ENCODE measurements around the gene BLM. TPM values are rescaled to one million over a fixed set of nuclear protein-coding genes. Genes with fewer than 3 reads are reported as not detected.
A peak's percentile ranks its signal among the peaks of the same experiment; 100 is the strongest.
"Not testable (repeated sequence)": the region's sequence is repeated elsewhere in the genome, so short reads cannot be mapped to it uniquely, and the experiment has no call there.

Gene BLM
- total RNA-seq, 1 experiment from 2014 or later = 65.9 TPM

DNA sequence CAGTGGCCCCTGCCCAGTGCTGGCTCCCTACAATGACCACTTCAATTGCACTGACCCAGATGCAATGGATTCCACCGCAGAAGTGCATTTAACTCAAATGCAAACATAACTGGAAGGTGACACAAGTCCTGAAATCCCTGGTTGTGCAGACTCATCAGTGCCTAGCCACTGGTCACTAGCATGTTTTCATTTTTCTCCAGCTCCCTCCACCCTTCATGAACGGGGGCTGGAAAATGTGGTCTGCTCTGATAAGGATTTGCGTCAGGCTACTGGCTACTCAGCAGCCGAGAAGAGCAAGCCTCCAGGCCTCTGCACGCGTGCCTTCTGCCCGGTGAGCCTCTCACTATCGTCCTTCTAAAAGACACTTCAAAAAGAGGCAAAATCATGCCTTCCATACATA, 123.8 kb downstream of the BLM start:
- Histone ChIP-seq H3K36me3 (no peaks in the 10 kb centered on the region), H3K27ac (no peak overlapping the region), H3K4me1 (peaks cover 20% of the 10 kb centered on the region), H3K27me3 (no peaks in the 10 kb centered on the region), H3K9me3 (replicated peaks) (no peaks in the 10 kb centered on the region), H3K4me3 (no peak overlapping the region)
- DNase-seq = no peak

GRCh38 chr15:90844696-90845095, 127.5 kb downstream of the BLM start:
- peaks cover 10% of the 10 kb centered on the region; the same call in 1 of the 2 replicates for H3K4me1 ChIP-seq

GRCh38 chr15:90845201-90845949, 128.2 kb downstream of the BLM start:
- DNase-seq = peak; percentile 68 to 78
- Histone ChIP-seq H3K27me3 (no peaks in the 10 kb centered on the region), H3K4me1 (peaks cover 10% of the 10 kb centered on the region; the same call in 1 of the 2 replicates), H3K36me3 (no peaks in the 10 kb centered on the region), H3K4me3 (no peak overlapping the region), H3K9me3 (replicated peaks) (no peaks in the 10 kb centered on the region), H3K27ac (no peak overlapping the region)

More at GRCh38 chr15:90844696-90845095, 127.5 kb downstream of the BLM start:
- H3K36me3 ChIP-seq = no peaks in the 10 kb centered on the region
- H3K27me3 ChIP-seq = no peaks in the 10 kb centered on the region
- no peak overlapping the region for H3K27ac ChIP-seq
- DNase-seq = no peak
- no peaks in the 10 kb centered on the region for H3K9me3 ChIP-seq (replicated peaks)
- H3K4me3 ChIP-seq = no peak overlapping the region

DNA sequence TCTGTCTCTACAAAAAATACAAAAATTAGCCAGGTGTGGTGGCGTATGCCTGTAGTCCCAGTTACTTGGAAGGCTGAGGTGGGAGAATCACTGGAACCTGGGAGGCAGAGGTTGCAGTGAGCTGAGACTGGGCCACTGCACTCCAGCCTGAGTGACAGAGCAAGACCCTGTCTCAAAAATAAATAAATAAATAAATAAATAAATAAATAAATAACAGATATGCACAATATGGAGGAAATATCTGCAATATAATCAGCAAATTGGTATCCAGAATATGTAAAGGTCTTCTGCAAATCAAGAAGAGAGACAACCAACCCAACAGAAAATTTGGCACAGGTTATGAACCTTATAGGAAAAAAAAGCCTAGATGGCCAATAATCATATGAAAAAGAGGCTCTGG, 132.3 kb downstream of the BLM start:
- not testable (repeated sequence) for H3K36me3 ChIP-seq; H3K27me3 ChIP-seq; H3K9me3 ChIP-seq (replicated peaks); H3K4me1 ChIP-seq; H3K4me3 ChIP-seq; DNase-seq; H3K27ac ChIP-seq

- no peak overlapping the region for H3K4me3 ChIP-seq
- no peak overlapping the region for H3K27ac ChIP-seq
- H3K4me1 ChIP-seq = no peaks in the 10 kb centered on the region
- no peaks in the 10 kb centered on the region; the same call in 1 of the 2 replicates for H3K27me3 ChIP-seq
- no peak for DNase-seq
- H3K36me3 ChIP-seq = no peaks in the 10 kb centered on the region
- H3K9me3 ChIP-seq (replicated peaks) = no peaks in the 10 kb centered on the region
These were observed 134.0 kb downstream of the BLM start for GRCh38 chr15:90851114-90851513.

- Histone ChIP-seq H3K27ac (no peak overlapping the region), H3K4me3 (no peak overlapping the region), H3K27me3 (no peaks in the 10 kb centered on the region; the same call in 1 of the 2 replicates), H3K9me3 (replicated peaks) (no peaks in the 10 kb centered on the region), H3K36me3 (no peaks in the 10 kb centered on the region), H3K4me1 (no peaks in the 10 kb centered on the region)
- no peak for DNase-seq
These were observed 134.8 kb downstream of the BLM start for GRCh38 chr15:90851940-90852339.

GRCh38 chr15:90855139-90855538, 138.0 kb downstream of the BLM start:
- Histone ChIP-seq H3K27ac (no peak overlapping the region), H3K4me3 (no peak overlapping the region), H3K4me1 (no peaks in the 10 kb centered on the region), H3K36me3 (no peaks in the 10 kb centered on the region), H3K27me3 (no peaks in the 10 kb centered on the region; the same call in 1 of the 2 replicates), H3K9me3 (replicated peaks) (no peaks in the 10 kb centered on the region)
- DNase-seq = no peak

- DNase-seq = no peak
- Histone ChIP-seq H3K4me1 (no peaks in the 10 kb centered on the region; the same call in 1 of the 2 replicates), H3K36me3 (no peaks in the 10 kb centered on the region)
These were observed 140.2 kb downstream of the BLM start for GRCh38 chr15:90857337-90857736.

DNA sequence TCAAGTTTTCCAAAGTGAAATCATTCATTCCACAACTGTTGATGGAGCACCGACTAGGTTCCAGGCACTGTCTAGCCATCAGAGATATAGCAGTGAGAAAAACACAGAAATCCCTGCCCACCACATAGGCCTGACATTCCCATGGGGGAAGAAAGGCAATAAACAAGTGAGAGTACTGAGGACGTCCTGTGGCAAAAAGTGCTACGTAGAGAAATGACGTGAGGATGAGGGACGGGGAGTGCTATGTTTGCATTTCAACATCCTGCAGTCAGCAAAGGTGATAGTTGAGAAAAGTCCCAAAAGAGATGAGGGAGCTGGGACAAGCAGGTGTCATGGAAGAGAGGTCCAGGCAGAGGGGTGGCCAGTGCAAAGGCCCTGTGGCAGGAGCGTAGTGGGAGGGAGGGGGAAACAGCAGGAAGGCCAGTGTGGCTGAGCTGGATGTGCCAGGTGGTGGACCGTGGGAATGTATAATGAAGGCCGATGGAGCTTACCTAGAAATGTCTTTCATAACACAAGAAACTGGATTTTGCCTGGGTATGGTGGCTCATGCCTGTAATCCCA, 140.8 kb downstream of the BLM start:
- no peaks in the 10 kb centered on the region for H3K36me3 ChIP-seq
- no peaks in the 10 kb centered on the region for H3K9me3 ChIP-seq (replicated peaks)
- H3K4me3 ChIP-seq = no peak overlapping the region
- DNase-seq = no peak
- no peaks in the 10 kb centered on the region; the same call in 1 of the 2 replicates for H3K27me3 ChIP-seq
- H3K27ac ChIP-seq = no peak overlapping the region
- H3K4me1 ChIP-seq = no peaks in the 10 kb centered on the region; the same call in 1 of the 2 replicates

More at GRCh38 chr15:90857337-90857736, 140.2 kb downstream of the BLM start:
- Histone ChIP-seq H3K27me3 (no peaks in the 10 kb centered on the region; the same call in 1 of the 2 replicates), H3K27ac (no peak overlapping the region), H3K4me3 (no peak overlapping the region), H3K9me3 (replicated peaks) (no peaks in the 10 kb centered on the region)

DNA sequence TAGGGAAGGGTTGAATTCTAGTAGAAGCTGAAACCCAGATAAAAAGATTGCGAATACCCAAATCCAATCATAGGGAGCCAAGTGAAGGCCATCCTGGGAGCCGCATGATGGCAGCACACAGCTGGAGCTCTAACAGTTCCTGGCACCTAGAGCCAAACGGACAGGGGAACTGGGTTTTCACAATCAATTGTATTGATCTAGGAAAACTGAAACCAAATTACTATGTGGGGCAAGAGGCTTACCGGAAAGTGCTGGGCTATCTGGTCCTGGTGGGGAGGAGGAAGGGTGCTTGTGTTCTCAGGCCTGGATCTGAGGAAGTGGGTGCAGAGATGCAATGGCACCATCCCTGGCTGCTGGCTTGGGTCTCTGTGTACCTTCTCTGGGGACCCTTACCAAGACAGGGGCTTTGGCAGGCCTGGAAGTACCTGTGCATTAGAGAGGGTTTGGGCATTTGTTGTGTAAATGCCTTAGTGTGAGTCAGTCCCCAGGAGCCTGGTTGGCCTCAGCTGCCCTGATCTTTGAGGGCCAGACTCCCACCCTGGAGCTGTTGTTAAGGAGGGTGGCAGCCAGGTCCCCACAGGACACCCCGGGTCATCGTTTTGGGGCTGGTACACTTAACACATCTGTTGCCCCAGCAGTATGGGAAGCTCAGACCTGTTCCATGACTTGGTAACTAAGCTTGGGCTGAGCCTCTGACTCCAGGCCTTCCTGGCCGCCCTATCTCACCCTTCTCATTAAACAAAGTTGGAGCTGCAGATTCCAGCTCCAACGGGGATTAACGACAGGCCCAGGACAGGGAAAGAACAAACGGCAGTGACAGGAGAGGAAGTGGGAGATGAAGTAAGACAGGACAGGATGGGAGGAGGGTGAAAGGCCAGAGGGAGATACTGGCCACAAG, 142.3 kb downstream of the BLM start:
- Histone ChIP-seq H3K4me3 (no peak overlapping the region), H3K4me1 (no peaks in the 10 kb centered on the region; the same call in 1 of the 2 replicates), H3K27ac (no peak overlapping the region), H3K27me3 (no peaks in the 10 kb centered on the region), H3K36me3 (no peaks in the 10 kb centered on the region), H3K9me3 (replicated peaks) (no peaks in the 10 kb centered on the region)
- DNase-seq = no peak

- no peak overlapping the region for H3K27ac ChIP-seq
- H3K4me3 ChIP-seq = no peak overlapping the region
- peaks cover 5% of the 10 kb centered on the region; the same call in 1 of the 2 replicates for H3K4me1 ChIP-seq
- no peaks in the 10 kb centered on the region for H3K27me3 ChIP-seq
- no peaks in the 10 kb centered on the region for H3K36me3 ChIP-seq
- H3K9me3 ChIP-seq (replicated peaks) = no peaks in the 10 kb centered on the region
- DNase-seq = no peak
These were observed 143.3 kb downstream of the BLM start for GRCh38 chr15:90860450-90860849.

GRCh38 chr15:90860942-90861675, 144.0 kb downstream of the BLM start:
- peaks cover 5% of the 10 kb centered on the region; the same call in 1 of the 2 replicates for H3K4me1 ChIP-seq
- no peak overlapping the region for H3K27ac ChIP-seq
- H3K4me3 ChIP-seq = no peak overlapping the region
- no peaks in the 10 kb centered on the region for H3K9me3 ChIP-seq (replicated peaks)
- H3K27me3 ChIP-seq = no peaks in the 10 kb centered on the region
- no peaks in the 10 kb centered on the region for H3K36me3 ChIP-seq
- DNase-seq = no peak

- Histone ChIP-seq H3K36me3 (no peaks in the 10 kb centered on the region), H3K27ac (no peak overlapping the region), H3K27me3 (no peaks in the 10 kb centered on the region), H3K4me3 (no peak overlapping the region), H3K4me1 (peaks cover 5% of the 10 kb centered on the region; the same call in 1 of the 2 replicates), H3K9me3 (replicated peaks) (no peaks in the 10 kb centered on the region)
- DNase-seq = no peak
These were observed 145.3 kb downstream of the BLM start for GRCh38 chr15:90862487-90862886.
